Jurkat, Clone E6-1 (cell line): ENCODE measurements around the gene NRAS.

Experiments
- DNase-seq: peaks from one replicate; pipeline ENCODE4 v3.0.0-alpha.2; 2011; ENCODE audit warnings: low read depth, low spot score
- H3K4me3 ChIP-seq: 2 replicates; pipeline ENCODE4 v1.5.1; 2011; ENCODE audit warnings: mild to moderate bottlenecking, low read length, control low read depth, moderate library complexity

The NRAS gene

DNA sequence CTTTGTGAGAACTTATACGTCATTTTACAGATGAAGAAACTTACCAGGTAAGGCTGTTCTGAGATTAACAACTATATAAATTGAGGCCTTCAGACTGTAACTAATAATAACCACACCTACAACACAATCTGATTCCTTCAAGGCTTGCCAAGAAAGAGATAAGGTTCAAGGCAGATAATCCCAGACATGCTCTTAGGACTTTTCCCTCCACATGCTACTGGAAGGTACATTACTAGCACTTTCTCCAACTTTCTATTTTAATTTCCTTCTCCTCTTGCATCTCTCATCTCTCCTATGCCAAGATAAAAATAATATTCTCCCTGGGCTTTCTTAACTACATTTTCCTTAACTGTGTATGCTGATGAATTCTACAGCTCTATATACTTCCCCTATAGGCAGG is 18.9 kb upstream of the NRAS start:
- DNase-seq, result no peak

DNA sequence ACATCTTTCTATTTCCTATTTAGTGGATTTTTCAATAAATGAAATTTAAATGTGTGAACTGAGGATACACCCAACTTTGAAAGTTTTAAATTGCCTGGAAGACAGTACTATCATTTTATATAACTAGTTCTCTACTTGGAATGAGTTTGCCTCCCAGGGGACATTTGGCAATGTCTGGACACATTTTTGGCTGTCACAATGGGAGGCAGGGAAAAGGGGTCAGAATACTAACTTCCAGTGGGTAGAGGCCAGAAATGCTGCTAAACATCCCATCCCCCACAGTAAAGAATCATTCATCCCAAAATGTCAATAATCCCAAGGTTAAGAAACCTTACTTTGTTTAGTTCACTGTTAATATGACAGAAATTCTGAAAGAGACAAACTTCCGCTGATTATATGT is 13.2 kb upstream of the NRAS start:
- no peak for DNase-seq

More for the DNA sequence above, 18.9 kb upstream of the NRAS start:
- no peak overlapping the region for H3K4me3 ChIP-seq

DNA sequence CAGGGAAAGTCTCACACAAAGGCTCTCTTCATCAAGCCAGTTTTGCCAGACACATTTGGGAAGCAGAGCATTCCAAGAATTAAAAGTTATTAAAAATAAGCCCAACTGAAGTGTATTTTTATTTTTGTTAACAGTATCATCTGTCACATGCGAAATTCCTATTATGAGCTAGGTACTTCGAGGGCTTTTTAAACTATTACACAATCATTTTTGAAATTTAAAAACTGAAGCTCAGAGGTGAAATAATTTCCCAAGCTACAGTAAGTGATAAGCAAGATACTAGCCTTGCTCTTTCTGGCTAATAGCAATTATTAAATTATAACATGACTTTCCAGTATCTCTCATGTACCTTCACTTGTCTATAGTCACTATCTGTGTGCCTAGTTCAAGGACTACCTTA is 12.0 kb upstream of the NRAS start:
- no peak for DNase-seq
- no peak overlapping the region for H3K4me3 ChIP-seq

More for the DNA sequence above, 13.2 kb upstream of the NRAS start:
- H3K4me3 ChIP-seq, result no peak overlapping the region

DNA sequence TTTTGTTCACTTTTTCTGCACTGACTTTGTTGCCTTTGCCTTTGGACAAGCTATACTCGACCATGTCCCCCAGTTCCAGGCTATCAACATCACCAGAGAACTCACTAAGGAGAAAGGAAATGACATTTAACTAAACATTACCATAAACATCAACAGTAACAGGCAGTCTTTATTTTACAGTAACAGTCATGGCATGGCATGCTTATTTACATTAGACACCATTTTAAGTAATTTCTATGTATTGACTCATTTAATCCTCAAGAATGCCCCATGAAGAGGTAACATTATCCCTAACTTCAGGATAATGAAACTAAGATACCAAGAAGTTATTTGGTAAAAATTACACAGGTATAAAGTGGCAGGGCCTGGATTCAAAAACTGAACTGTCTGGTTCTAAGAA is 8.7 kb upstream of the NRAS start:
- DNase-seq, result no peak

DNA sequence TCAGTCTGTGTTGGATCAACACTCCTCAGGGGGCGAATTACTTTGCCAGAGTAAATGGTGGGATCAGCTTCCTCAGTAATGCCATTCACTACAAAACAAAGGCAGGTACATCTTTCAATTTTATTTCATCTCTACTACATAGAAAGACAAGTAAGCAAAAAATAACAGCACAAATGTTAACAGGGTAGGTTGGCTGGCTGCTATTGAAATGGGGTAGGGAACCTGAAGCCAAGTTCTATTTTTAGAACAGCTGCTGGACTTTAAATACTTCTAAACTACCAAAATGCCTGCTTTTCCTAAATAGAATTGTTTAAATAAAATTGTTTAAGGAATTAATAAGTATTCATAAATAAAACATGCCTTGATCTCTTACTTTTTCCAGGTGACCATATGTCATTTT is 7.3 kb upstream of the NRAS start:
- no peak overlapping the region for H3K4me3 ChIP-seq
- no peak for DNase-seq

More for the DNA sequence above, 8.7 kb upstream of the NRAS start:
- H3K4me3 ChIP-seq, result no peak overlapping the region

DNA sequence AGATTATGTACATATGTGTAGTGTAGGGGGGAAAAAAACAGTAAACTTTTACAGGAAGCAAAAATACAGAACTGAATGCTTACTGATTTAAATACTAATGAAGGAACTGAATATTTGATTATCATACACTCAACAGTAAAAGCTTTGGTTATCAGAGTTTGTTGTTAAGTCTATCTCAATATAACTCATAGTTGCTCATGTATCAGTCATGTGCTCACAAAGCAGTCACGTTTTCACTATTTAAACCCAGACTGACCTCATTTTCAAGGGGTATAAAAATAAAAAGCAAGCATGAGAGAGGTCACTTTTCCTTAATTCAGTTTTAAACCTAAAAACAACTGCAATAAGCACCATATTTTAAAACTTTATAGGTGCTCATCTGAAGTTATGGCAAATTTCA is 6.9 kb upstream of the NRAS start:
- DNase-seq, result no peak
- no peak overlapping the region for H3K4me3 ChIP-seq

DNA sequence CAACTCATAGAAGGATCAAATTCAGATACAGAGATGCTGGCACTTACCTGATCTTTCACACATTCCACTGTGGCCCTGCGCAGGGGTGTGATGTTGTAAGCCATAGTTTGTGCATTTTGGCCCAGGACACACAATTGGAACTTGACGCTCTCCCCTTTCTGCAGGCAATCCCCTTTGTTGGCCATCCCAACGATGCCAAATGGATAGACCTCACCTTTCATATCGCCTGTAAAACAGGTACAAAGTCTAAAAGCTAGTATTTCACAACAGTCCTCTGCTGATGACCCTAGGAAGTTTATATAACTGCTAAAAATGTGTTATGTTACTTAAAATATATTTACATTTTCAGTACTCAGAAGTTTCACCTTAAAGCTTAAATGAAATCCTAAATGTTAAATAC is 3.9 kb upstream of the NRAS start:
- no peak for DNase-seq
- H3K4me3 ChIP-seq, result no peak overlapping the region

DNA sequence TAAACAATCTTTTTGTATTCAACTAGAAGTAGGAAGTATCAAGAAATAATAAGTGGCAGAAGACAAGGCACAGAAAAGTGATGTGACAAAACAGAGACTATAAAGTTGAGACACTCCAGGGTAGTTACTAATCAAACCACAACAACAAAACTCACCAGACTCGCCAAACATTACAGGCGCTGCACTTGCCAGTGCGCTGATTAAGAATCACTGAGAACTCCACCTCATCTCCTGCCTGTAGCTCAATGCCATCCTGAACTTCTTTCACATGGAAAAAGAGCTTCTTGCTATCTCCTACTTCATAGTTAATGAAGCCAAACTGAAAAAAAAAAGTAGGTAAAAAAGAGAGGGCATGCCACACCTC is 2.8 kb upstream of the NRAS start:
- no peak for DNase-seq
- H3K4me3 ChIP-seq, result no peak overlapping the region

DNA sequence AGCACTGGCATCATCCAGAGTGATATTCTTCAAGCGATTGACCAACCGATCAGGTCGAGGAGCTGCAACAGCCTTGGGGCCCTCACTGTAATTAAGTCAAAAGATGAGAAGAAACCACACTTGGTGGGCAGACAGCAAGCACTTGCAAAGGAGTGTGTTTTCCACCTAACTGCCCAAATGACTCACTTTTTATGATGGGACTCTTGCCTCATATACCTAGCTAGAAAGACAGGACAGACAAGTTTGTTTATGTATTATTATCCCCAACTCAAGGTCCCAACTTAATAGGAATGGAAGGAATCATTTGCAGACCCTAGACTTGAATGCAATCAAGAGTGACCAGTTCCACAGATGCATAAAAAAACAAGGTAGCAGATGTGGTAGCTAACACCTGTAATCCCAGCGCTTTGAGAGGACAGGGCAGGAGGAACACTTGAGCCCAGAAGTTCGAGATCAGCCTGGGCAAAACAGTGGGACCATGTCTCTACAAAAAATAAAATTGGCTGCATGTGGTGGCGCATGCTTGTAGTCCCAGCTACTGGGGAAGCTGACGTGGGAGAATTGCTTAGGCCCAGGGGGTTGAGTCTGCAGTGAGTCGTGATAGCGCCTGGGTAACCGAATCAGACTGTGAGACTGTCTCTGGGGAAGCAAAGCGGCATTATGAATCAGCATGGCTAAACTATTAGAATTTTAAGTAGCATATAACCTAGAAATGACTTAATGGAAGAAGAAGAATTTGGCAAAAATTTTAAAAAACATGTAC is 2.3 kb upstream of the NRAS start:
- DNase-seq, result no peak
- no peak overlapping the region for H3K4me3 ChIP-seq

DNA sequence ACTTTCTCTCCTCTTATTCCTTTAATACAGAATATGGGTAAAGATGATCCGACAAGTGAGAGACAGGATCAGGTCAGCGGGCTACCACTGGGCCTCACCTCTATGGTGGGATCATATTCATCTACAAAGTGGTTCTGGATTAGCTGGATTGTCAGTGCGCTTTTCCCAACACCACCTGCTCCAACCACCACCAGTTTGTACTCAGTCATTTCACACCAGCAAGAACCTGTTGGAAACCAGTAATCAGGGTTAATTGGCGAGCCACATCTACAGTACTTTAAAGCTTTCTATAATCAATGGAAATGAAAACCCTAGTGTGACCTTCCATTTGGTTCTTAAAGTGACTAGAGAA is 643 bp downstream of the NRAS start:
- peak overlapping the region; percentile 97 for H3K4me3 ChIP-seq
- DNase-seq, result no peak

DNA sequence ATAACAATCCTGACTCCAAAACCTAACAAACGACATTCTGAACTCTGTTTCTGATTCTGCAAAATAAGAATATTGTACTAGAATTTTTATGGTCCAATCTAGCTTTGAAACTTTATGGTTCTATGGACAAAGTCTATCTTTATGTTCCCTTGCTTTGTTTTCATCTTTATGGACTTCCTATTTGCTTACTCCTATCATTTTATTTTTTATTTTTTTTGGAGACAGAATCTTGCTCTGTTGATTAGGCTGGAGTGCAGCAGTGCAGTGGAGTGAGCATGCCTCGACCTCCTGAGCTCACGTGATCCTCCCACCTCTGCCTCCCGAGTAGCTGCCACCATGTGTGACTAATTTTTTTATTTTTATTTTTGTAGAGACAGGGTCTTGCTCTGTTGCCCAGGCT is 3.6 kb downstream of the NRAS start:
- no peak for DNase-seq
- no peak overlapping the region for H3K4me3 ChIP-seq

DNA sequence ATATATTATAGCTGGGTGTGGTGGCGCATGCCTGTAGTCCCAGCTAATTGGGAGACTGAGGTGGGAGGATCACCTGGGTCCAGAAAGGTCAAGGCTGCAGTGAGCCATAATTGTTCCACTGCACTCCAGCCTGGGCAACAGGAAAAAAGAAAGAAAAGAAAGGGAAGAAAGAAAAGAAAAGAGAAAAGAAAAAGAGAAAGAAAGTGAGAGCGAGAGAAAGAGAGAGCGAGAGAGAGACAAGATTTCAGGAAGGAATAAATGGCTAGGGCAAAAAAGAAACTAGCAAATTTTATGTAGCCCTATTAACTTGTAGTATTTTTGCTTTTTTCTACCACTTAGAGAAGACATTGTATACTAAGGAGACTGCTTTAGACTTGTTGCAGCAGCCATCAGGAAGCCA is 6.2 kb downstream of the NRAS start:
- no peak overlapping the region for H3K4me3 ChIP-seq
- no peak for DNase-seq

DNA sequence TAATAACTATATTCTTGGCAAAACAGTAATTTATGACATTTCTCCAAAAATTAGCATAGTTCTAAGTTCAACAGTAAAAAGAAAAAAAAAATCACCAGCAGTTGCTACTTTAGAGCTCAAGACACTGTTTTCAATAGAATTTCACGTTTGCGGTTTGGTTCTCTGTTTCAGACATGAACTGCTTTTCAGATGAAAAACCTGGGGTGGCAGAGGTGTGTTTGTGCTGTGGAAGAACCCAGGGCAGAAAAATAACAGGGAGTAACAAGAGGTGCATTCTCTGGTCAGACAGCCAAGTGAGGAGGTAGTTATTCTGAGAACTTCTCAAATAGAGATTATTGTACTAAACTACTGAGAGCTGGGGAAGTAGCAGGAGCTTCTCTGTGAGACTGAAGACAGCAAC is 9.0 kb downstream of the NRAS start:
- no peak overlapping the region for H3K4me3 ChIP-seq
- no peak for DNase-seq

DNA sequence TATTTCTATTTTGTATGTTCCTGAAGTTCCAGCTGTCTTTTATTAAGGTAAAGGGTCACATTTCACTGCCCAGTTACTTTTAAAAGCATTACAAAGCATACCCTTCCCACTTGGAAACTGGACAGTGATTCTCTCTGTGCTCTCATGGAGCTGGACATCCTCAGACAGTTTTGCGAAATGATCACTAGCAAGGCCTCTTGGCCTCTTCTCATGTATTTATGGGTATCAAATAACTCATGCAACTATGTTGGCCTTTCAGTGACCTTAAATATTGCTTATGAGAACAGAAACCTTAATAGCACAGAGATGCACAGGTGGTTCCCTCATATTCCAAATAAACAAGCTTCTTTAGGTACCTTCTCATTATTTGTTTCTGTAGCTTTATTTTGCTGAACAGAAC is 13.3 kb downstream of the NRAS start:
- DNase-seq, result no peak
- H3K4me3 ChIP-seq, result no peak overlapping the region

DNA sequence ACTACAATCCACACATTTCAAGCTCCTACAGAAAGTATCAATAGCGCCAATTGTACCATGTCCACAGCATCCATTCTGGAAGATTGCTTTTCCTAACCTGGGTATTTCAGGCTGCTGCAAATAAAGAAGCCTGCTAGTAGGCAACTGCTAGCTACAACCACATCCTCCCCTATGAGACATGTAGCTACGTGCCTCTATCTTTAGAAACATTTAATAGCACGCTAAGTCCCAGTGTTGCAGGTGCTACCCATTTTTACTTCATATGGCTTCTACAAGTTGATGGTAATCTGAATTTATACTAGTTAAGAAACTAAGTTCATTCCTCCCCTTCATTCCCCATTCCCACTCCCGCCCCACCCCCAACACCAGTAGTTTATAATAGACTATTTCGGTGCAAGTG is 13.8 kb downstream of the NRAS start:
- DNase-seq, result no peak
- H3K4me3 ChIP-seq, result no peak overlapping the region

DNA sequence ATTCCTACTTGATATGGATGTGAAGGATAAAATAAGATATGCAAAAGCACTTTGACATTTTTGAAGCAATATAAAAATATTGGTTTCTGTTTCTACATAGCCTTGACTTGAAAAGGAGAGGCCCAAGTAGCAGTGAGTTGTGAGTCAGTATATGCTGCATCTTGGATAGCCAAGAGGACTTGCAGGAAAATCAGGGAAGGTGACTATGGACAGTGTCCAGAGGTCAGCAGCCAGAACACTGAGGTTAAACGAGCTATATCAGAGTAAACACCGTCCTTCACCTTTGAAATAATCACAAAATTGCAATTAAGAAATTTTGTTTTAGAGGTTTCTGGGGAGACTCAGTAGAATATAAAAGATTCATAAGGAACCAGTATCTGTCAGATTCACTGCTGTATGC is 14.6 kb downstream of the NRAS start:
- DNase-seq, result no peak
- no peak overlapping the region for H3K4me3 ChIP-seq

DNA sequence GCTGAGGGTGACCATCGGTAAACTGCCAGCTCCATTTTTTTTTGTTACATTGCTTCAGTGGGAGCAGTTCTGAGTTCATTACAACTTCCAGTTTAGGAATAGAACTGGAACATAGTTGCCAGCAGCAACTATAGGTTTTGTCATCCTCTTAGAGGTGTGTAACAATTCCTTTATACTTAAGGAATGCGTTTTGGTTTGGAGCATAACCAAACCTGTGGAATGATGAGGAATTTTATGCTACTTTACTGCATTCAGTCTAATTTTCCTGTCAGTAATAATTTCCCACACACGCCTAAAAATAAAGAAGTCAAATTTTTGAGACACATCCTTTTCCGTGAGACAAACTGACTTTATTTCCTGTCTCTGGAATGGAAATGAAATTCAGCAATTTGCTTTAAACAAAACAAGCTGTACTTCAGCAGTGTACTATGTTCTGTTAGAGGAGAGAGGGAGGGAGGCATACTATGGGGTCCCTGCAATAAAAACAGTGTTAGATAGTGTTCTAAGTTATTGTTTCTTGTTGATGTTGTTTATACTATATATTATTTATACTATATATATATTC is 16.5 kb downstream of the NRAS start:
- DNase-seq, result no peak
- H3K4me3 ChIP-seq, result no peak overlapping the region

DNA sequence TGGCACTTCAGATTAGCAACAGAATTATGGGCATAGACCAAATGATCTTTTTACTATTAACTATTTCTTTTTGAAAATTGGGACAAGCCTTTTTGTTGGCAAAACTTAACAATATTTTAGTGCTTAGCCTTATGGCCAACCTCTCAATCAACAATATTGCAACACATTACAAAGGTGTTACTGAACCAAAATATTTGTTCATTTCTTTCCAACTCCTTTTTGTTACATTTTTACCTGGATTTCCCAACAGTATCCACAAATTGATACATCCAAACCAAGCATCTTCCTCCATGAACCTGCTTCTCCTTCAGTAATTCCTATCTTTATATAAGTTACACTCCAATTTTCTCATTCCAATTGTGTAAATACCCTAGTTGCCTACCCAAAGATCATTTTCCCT is 19.8 kb downstream of the NRAS start:
- DNase-seq, result no peak
- no peak overlapping the region for H3K4me3 ChIP-seq

DNA sequence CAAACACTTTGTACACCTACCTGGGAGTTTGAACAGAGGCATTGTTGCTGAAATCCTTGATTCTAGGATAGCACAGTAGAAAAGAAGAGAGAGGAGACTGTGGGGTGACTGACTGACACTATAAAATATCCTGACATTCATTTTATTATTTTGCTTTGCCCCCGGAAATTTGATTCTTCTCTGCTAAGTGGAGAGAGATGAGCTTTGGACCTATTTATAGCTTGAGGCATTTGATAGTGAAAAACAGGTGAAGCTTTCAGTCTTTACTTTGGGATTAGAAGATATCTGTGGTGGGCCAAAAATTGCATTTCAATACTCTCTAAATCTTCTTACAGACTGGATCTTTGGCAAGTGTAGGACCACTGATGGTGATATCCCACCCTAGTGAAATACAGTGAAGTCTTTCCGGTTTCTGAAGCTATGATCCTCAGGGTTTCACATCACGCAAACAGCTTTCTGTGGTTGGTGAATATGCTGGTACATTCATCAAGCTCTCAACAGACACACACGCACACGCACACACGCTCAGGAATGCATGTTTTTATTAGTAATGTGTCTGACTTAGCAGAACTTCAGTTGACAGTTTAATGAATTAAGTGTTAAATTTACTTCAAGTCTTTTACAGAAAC is 21.0 kb downstream of the NRAS start, which contains the start of gene AMPD1:
TSS of gene AMPD1 (minus strand) at position 117 of the 629 bp plus-strand sequence. CDS start at position 42, 75 bp downstream.
- no peak within 1 kb of the TSS for H3K4me3 ChIP-seq
- no peak for DNase-seq

DNA sequence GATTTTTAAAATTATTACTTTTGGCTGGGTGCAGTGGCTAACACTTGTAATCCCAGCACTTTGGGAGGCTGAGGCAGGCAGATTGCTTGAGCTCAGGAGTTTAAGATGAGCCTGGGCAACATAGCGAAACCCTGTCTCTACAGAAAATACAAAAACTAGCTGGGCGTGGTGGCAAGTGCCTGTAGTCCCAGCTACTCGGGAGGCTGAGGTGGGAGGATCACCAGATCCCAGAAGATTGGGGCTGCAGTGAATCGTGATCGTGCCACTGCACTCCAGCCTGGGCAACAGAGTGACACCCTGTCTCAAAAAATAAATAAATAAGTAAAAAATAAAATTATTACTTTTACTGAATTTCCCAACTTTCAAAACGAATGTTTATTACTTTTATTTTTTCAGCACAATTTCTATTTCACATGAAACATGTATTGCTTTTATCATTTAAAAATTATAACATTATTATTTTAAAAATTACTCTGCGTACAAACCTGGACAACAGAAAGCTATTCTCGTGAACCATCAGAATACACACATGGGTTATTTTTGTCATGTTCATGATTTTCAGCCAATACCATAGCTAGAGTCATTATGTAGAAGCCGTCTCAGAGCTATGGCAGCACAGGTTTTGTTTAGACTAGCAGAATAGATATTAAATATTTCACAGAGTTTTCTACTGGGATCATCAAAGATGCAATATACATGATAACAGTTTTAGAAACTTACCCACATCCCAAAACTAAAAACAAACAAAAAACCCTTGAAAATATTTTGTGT is 21.8 kb downstream of the NRAS start:
- no peak for DNase-seq
- no peak overlapping the region for H3K4me3 ChIP-seq
